SK-N-SH (cell line): ENCODE measurements around the gene DGKD.

ENCODE experiments used
- ELF1 ChIP-seq: IDR thresholded peaks from 2 replicates; pipeline ENCODE4 v1.4.0; 2012
- EZH2phosphoT487 ChIP-seq: fragments of 200-600 bp; sonication (generic); IDR thresholded peaks from 2 replicates; pipeline ENCODE4 v1.6.1; 2017; ENCODE audit warnings: low read depth, mixed run types, mild to moderate bottlenecking, antibody characterized with exemption, moderate library complexity, borderline replicate concordance
- JUND ChIP-seq: IDR thresholded peaks from 2 replicates; pipeline ENCODE4 v1.4.0; 2012
- NFIC ChIP-seq: IDR thresholded peaks from 2 replicates; pipeline ENCODE4 v1.4.0; 2012; ENCODE audit warnings: borderline replicate concordance
- NRF1 ChIP-seq: IDR thresholded peaks from 2 replicates; pipeline ENCODE4 v1.6.1; 2012; ENCODE audit warnings: low read depth, mild to moderate bottlenecking, low read length
- POLR2AphosphoS5 ChIP-seq: IDR thresholded peaks from 2 replicates; pipeline ENCODE4 v1.6.1; 2012; ENCODE audit warnings: low read depth, low read length
- RFX5 ChIP-seq: IDR thresholded peaks from 2 replicates; pipeline ENCODE4 v1.6.1; 2012; ENCODE audit warnings: mild to moderate bottlenecking, improper control_type of control experiment, low read length
- SIN3A ChIP-seq: IDR thresholded peaks from 2 replicates; pipeline ENCODE4 v1.6.1; 2012; ENCODE audit warnings: low read depth, mild to moderate bottlenecking, low read length, moderate library complexity, borderline replicate concordance
- TAF1 ChIP-seq: IDR thresholded peaks from 2 replicates; pipeline ENCODE4 v1.6.1; 2012; ENCODE audit warnings: low read depth, mild to moderate bottlenecking, low read length, moderate library complexity, borderline replicate concordance
- TEAD4 ChIP-seq: IDR thresholded peaks from 2 replicates; pipeline ENCODE4 v1.4.0; 2012; ENCODE audit warnings: mild to moderate bottlenecking, borderline replicate concordance; ENCODE audit not compliant: insufficient read depth
- TF ChIP-seq, protein P1 (sequence below): fragments of 150-350 bp; IDR thresholded peaks from 2 replicates; pipeline ENCODE4 v1.6.1; 2017; ENCODE audit warnings: antibody characterized with exemption, low read length, low read depth, borderline replicate concordance
- TF ChIP-seq, protein P2 (sequence below): fragments of 200-600 bp; sonication (generic); IDR thresholded peaks from 2 replicates; pipeline ENCODE4 v1.6.1; 2017; ENCODE audit warnings: antibody characterized with exemption, mild to moderate bottlenecking, moderate library complexity
- TF ChIP-seq, protein P3 (sequence below): IDR thresholded peaks from 2 replicates; pipeline ENCODE4; 2012

DNA sequence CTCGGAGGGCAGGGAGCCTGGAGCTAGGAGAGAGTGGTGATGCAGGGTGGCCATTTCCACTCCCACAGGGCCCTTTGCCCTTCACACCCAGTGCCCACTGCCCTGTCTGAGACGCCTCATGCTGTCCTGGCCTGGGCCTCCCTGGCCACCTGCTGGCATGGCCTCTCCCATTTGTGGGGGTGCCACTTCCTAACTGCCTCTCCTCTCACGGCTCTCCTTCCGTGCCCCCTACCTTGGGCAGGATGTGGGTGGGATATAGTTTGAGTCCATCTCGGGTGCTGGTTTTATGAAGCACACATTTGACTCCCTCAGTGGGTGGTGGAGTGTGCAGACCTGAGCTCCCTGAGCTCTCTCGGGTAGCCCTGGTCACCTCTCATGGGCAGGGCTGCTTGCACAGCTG lies 46.0 kb downstream of the DGKD start:
- TF ChIP-seq, protein P1, sequence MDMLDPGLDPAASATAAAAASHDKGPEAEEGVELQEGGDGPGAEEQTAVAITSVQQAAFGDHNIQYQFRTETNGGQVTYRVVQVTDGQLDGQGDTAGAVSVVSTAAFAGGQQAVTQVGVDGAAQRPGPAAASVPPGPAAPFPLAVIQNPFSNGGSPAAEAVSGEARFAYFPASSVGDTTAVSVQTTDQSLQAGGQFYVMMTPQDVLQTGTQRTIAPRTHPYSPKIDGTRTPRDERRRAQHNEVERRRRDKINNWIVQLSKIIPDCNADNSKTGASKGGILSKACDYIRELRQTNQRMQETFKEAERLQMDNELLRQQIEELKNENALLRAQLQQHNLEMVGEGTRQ, result no peak
- TF ChIP-seq, protein P2, sequence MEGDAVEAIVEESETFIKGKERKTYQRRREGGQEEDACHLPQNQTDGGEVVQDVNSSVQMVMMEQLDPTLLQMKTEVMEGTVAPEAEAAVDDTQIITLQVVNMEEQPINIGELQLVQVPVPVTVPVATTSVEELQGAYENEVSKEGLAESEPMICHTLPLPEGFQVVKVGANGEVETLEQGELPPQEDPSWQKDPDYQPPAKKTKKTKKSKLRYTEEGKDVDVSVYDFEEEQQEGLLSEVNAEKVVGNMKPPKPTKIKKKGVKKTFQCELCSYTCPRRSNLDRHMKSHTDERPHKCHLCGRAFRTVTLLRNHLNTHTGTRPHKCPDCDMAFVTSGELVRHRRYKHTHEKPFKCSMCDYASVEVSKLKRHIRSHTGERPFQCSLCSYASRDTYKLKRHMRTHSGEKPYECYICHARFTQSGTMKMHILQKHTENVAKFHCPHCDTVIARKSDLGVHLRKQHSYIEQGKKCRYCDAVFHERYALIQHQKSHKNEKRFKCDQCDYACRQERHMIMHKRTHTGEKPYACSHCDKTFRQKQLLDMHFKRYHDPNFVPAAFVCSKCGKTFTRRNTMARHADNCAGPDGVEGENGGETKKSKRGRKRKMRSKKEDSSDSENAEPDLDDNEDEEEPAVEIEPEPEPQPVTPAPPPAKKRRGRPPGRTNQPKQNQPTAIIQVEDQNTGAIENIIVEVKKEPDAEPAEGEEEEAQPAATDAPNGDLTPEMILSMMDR, result no peak
- TF ChIP-seq POLR2AphosphoS5, result no peak
- no peak for TF ChIP-seq TAF1
- no peak for TF ChIP-seq SIN3A
- TF ChIP-seq NRF1, result no peak
- no peak for TF ChIP-seq NFIC
- TF ChIP-seq ELF1, result no peak
- TF ChIP-seq TEAD4, result no peak
- TF ChIP-seq EZH2phosphoT487, result no peak
- TF ChIP-seq RFX5, result no peak
- TF ChIP-seq, protein P3, sequence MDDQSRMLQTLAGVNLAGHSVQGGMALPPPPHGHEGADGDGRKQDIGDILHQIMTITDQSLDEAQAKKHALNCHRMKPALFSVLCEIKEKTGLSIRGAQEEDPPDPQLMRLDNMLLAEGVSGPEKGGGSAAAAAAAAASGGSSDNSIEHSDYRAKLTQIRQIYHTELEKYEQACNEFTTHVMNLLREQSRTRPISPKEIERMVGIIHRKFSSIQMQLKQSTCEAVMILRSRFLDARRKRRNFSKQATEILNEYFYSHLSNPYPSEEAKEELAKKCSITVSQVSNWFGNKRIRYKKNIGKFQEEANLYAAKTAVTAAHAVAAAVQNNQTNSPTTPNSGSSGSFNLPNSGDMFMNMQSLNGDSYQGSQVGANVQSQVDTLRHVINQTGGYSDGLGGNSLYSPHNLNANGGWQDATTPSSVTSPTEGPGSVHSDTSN, result no peak
- no peak for TF ChIP-seq JUND
